Body of pancreas (tissue), 4 donors: ENCODE data around the gene CANT1. TPM values are rescaled to one million over a fixed set of nuclear protein-coding genes. Genes with fewer than 3 reads are reported as not detected.

ENCODE experiments used
- ATAC-seq: fragments of 150-250 bp; one replicate; pipeline ENCODE4 v1.9.1; 2016
- DNase-seq, 4 donors: peaks; one replicate each; pipeline ENCODE4 v3.0.0-alpha.2; 2019
- H3K27ac ChIP-seq, 4 donors: fragments of 200-600 bp; sonication (generic); 1 replicate in 3 of 4; 2 replicates in 1 of 4; pipeline versions ENCODE4 v1.5.1 to v1.6.1; 2016 to 2019; ENCODE audit warnings: mild to moderate bottlenecking in 1 of 4, mixed read lengths in 1 of 4, moderate library complexity in 1 of 4
- H3K27me3 ChIP-seq, 2 donors: fragments of 200-600 bp; sonication (generic); one replicate each; pipeline ENCODE4 v1.6.0; 2016; ENCODE audit warnings: mild to moderate bottlenecking in 1 of 2
- H3K36me3 ChIP-seq, 2 donors: fragments of 200-600 bp; sonication (generic); replicated peaks in 1 of 2; 2 replicates each; pipeline ENCODE4 v1.5.1; 2016; ENCODE audit warnings: low read depth in 2 of 2; ENCODE audit not compliant: insufficient read depth in 1 of 2
- H3K4me1 ChIP-seq: fragments of 200-600 bp; sonication (generic); one replicate; pipeline ENCODE4 v1.6.0; 2016
- H3K4me3 ChIP-seq, 2 donors: fragments of 200-600 bp; sonication (generic); 1 replicate in 1 of 2; 2 replicates in 1 of 2; pipeline ENCODE4 v1.5.1; 2016 to 2019
- H3K9me3 ChIP-seq, 3 donors: fragments of 200-600 bp; sonication (generic); 1 replicate in 2 of 3; 2 replicates in 1 of 3; pipeline ENCODE4 v1.5.1; 2016
- CTCF ChIP-seq, 7 experiments: fragments of 450-650 bp in 4 of 7; fragments of 200-600 bp in 3 of 7; sonication (generic) in 3 of 7; IDR thresholded peaks; one replicate each; pipeline ENCODE4 v1.5.1; 2016 to 2019; ENCODE audit warnings: antibody characterized with exemption in 7 of 7
- POLR2A ChIP-seq, 3 donors: fragments of 450-650 bp; IDR thresholded peaks; one replicate each; pipeline ENCODE4 v1.6.1; 2016; ENCODE audit warnings: antibody characterized with exemption in 3 of 3, mild to moderate bottlenecking in 2 of 3
- WGBS, 2 donors: methylation state at CpG; one replicate each; pipeline ENCODE4 v1.1.5; 2017; 5-methylcytosine and 5-hydroxymethylcytosine counted together
- intact Hi-C: fragments of 100-400 bp; cut with DNase I; formaldehyde crosslinking; loops from one replicate; pipeline ENCODE4 v1.15.1; 2023
- total RNA-seq, 2 donors: library from RNA; depleted of rRNA; stranded (reverse); fragments of >200 nt; gene quantifications; one replicate each; pipeline ENCODE4 v1.1.0, GENCODE V29; 2016

The CANT1 gene
- total RNA-seq, 2 donors from 2014 or later = 12.5 to 17.5 TPM

GRCh38 chr17:78973196-78973595, 36.4 kb downstream of the CANT1 start:
- H3K27ac ChIP-seq = no peak overlapping the region
- H3K9me3 ChIP-seq = no peaks in the 10 kb centered on the region
- ATAC-seq = no peak
- no peak for DNase-seq
- peaks cover 39% of the 10 kb centered on the region for H3K4me1 ChIP-seq
- no peaks in the 10 kb centered on the region for H3K36me3 ChIP-seq
- TF ChIP-seq CTCF (IDR thresholded peaks at IDR 0.05) = no peak
- no peak for TF ChIP-seq POLR2A (IDR thresholded peaks at IDR 0.05)
- H3K4me3 ChIP-seq = no peak overlapping the region
- no peaks in the 10 kb centered on the region for H3K27me3 ChIP-seq
- 72 to 90% methylated on average over 9 to 10 of the region's 11 CpGs for WGBS, 2 donors
- intact Hi-C loops = no loop called here

- no peak for TF ChIP-seq CTCF (IDR thresholded peaks at IDR 0.05)
- no peak for TF ChIP-seq POLR2A (IDR thresholded peaks at IDR 0.05)
- H3K27ac ChIP-seq = no peak overlapping the region
- WGBS, 2 donors = 86 to 89% methylated on average over 9 to 15 of the region's 15 CpGs
- no peaks in the 10 kb centered on the region for H3K36me3 ChIP-seq
- no peaks in the 10 kb centered on the region for H3K27me3 ChIP-seq
- DNase-seq (no peak), ATAC-seq (no peak)
- H3K4me1 ChIP-seq = peaks cover 33% of the 10 kb centered on the region
- H3K4me3 ChIP-seq = no peak overlapping the region
- H3K9me3 ChIP-seq = no peaks in the 10 kb centered on the region
- intact Hi-C loops = no loop called here
Measured at GRCh38 chr17:78972507-78973105, 37.0 kb downstream of the CANT1 start.

- ATAC-seq (no peak), DNase-seq (no peak)
- no peak for TF ChIP-seq POLR2A (IDR thresholded peaks at IDR 0.05)
- TF ChIP-seq CTCF (IDR thresholded peaks at IDR 0.05) = no peak
- no peaks in the 10 kb centered on the region for H3K27me3 ChIP-seq
- H3K36me3 ChIP-seq = no peaks in the 10 kb centered on the region
- H3K9me3 ChIP-seq = no peaks in the 10 kb centered on the region
- H3K27ac ChIP-seq = no peak overlapping the region
- intact Hi-C loops = no loop called here
- 60 to 69% methylated on average over 7 to 22 of the region's 22 CpGs for WGBS, 2 donors
- H3K4me3 ChIP-seq = no peak overlapping the region
- peaks cover 26% of the 10 kb centered on the region for H3K4me1 ChIP-seq
Measured at GRCh38 chr17:78971756-78972506, 37.6 kb downstream of the CANT1 start.

- WGBS, 2 donors = 21 to 23% methylated on average over 24 to 33 of the region's 33 CpGs
- H3K36me3 ChIP-seq = no peaks in the 10 kb centered on the region
- DNase-seq (peak; percentile 84 to 90 (median 86)), ATAC-seq (peak; percentile 54)
- no peak overlapping the region for H3K4me3 ChIP-seq
- intact Hi-C loops = no loop called here
- H3K27ac ChIP-seq = peak overlapping the region in 3 of 4 donors; percentile 39 to 63 (median 53)
- H3K9me3 ChIP-seq = no peaks in the 10 kb centered on the region
- peaks cover 19% of the 10 kb centered on the region for H3K4me1 ChIP-seq
- TF ChIP-seq CTCF (IDR thresholded peaks at IDR 0.05) (peak; percentile 83 to 96 (median 88)), POLR2A (IDR thresholded peaks at IDR 0.05) (peak in 1 of 3 donors; percentile 8)
- no peaks in the 10 kb centered on the region for H3K27me3 ChIP-seq
Measured at GRCh38 chr17:78970834-78971755, 38.5 kb downstream of the CANT1 start.
